Measurements from ENCODE around the gene UTRN. TPM values are rescaled to one million over a fixed set of nuclear protein-coding genes. Genes with fewer than 3 reads are reported as not detected.
A peak's percentile ranks its signal among the peaks of the same experiment; 100 is the strongest.

UTRN gene
- total and polyA plus RNA-seq, 7 experiments from 2014 or later, result 46.7 to 280 (median 148) TPM

DNA sequence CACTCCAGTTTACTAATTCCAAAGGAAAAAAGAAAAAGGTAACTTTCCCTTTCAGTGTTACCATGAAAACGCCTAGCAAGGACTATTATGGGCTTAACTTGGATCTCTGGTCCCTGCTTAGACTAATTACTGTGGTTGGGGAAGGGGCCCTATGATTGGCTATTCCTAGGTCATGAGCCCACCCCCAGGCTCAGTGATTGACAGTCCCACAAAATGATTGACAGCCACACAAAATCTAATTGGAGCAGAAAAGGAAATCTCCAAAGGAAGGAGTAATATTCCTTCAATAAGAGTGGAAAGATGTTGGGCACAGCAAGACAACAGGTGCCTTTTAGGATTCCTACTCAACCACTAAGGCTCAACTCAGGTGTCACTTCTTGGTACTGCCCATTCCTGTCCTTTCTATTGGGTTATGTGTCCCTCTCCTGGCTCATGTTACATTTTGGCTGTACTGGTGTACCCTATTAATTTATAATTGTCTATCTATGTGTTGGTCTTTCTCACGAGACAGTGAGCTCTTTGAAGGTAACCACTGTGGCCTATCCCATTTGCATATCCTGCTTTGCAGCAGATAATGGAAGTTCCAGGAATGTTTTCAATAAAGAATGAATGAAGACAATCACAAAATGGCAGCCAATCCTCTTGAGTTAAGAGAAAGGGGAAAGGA lies 5.5 kb upstream of the UTRN start:
- no peak for ATAC-seq
- Histone ChIP-seq H3K4me3 (ENCODE audit: low read length) (no peak overlapping the region), H3K4me1 (ENCODE audit: control insufficient read depth in 2 of 2, insufficient read depth in 2 of 2, low read length in 2 of 2) (peaks cover 8 to 10% of the 10 kb centered on the region in 2 donors), H3K27me3 (ENCODE audit: control insufficient read depth in 2 of 2, insufficient read depth in 2 of 2, low read length in 2 of 2) (no peaks in the 10 kb centered on the region), H3K9me3 (ENCODE audit: control insufficient read depth in 2 of 3, low read length in 3 of 3) (no peaks in the 10 kb centered on the region), H3K27ac (ENCODE audit: low read depth, low read length) (no peak overlapping the region), H3K36me3 (ENCODE audit: control insufficient read depth in 2 of 3, insufficient read depth in 3 of 3, low read length in 3 of 3) (no peaks in the 10 kb centered on the region)
- CTCF ChIA-PET, result no interaction called here
- no peak overlapping the region for H3K27ac Mint-ChIP-seq
- intact Hi-C loops (cut with micrococcal nuclease), result no loop called here
- POLR2A ChIA-PET, result no interaction called here
- peaks cover 6 to 21% (median 13%) of the 10 kb centered on the region in 5 donors for H3K27me3 Mint-ChIP-seq
- peaks cover 0 to 1% (median 0%) of the 10 kb centered on the region in 5 donors for H3K36me3 Mint-ChIP-seq
- peaks cover 9 to 15% (median 11%) of the 10 kb centered on the region in 7 donors for H3K4me1 Mint-ChIP-seq
- DNase-seq, result no peak
- no peak overlapping the region for H3K4me3 Mint-ChIP-seq
- no peaks in the 10 kb centered on the region for H3K9me3 Mint-ChIP-seq

GRCh38 chr6:144283646-144284477 lies 1.3 kb upstream of the UTRN start:
- peaks cover 0 to 1% (median 0%) of the 10 kb centered on the region in 5 donors for H3K36me3 Mint-ChIP-seq
- DNase-seq, result peak in 2 of 9 donors; percentile 3 to 7
- CTCF ChIA-PET, result no interaction called here

DNA sequence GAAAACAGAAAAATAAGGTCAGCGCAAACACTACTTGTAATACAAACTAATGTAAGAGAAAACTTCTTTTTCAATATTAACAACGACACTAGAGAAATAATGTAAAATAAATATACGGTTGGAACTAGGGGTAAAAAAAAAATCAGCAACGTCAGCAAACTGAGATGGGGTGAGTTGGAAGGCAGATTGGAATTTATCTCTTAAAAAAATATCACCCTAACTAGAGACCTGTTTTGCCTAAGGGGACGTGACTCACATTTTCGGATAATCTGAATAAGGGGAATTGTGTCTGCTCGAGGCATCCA lies 705 bp upstream of the UTRN start:
- intact Hi-C loops (cut with micrococcal nuclease), result loop anchor here (1.0 to 2.0 kb wide), 3 partner anchors 50 to 134 kb away; partner anchors contain the start of gene STX11 (in 1 of the 2)
- Histone ChIP-seq H3K4me1 (ENCODE audit: control insufficient read depth in 2 of 2, insufficient read depth in 2 of 2, low read length in 2 of 2) (peaks cover 10 to 14% of the 10 kb centered on the region in 2 donors), H3K4me3 (ENCODE audit: low read length) (peak overlapping the region; percentile 85), H3K27ac (ENCODE audit: low read depth, low read length) (no peak overlapping the region), H3K36me3 (ENCODE audit: control insufficient read depth in 2 of 3, insufficient read depth in 3 of 3, low read length in 3 of 3) (peaks cover 0 to 5% (median 0%) of the 10 kb centered on the region in 3 experiments), H3K27me3 (ENCODE audit: control insufficient read depth in 2 of 2, insufficient read depth in 2 of 2, low read length in 2 of 2) (no peaks in the 10 kb centered on the region), H3K9me3 (ENCODE audit: control insufficient read depth in 2 of 3, low read length in 3 of 3) (no peaks in the 10 kb centered on the region)
- CTCF ChIA-PET, result no interaction called here
- ATAC-seq (no peak), DNase-seq (peak in 1 of 9 donors; percentile 3)
- POLR2A ChIA-PET, result no interaction called here
- peaks cover 0 to 2% (median 0%) of the 10 kb centered on the region in 11 donors for H3K9me3 Mint-ChIP-seq
- H3K27ac Mint-ChIP-seq, result peak overlapping the region in 3 of 9 donors; percentile 0 to 44 (median 24)
- peak overlapping the region; percentile 76 to 96 (median 92) for H3K4me3 Mint-ChIP-seq
- peaks cover 6 to 47% (median 18%) of the 10 kb centered on the region in 5 donors for H3K27me3 Mint-ChIP-seq
- H3K36me3 Mint-ChIP-seq, result peaks cover 0 to 5% (median 0%) of the 10 kb centered on the region in 5 donors
- H3K4me1 Mint-ChIP-seq, result peaks cover 12 to 25% (median 15%) of the 10 kb centered on the region in 7 donors

More at GRCh38 chr6:144283646-144284477, 1.3 kb upstream of the UTRN start:
- intact Hi-C loops (cut with micrococcal nuclease), result loop anchor here (1.0 to 2.0 kb wide), 3 partner anchors 51 to 133 kb away; partner anchors contain the start of gene STX11 (in 1 of the 2)
- peaks cover 0 to 5% (median 0%) of the 10 kb centered on the region in 3 experiments for H3K36me3 ChIP-seq (ENCODE audit: control insufficient read depth in 2 of 3, insufficient read depth in 3 of 3, low read length in 3 of 3)
- Mint-ChIP-seq H3K27ac (peak overlapping the region in 2 of 9 donors; percentile 0 to 44), H3K4me1 (peaks cover 12 to 25% (median 15%) of the 10 kb centered on the region in 7 donors), H3K9me3 (no peaks in the 10 kb centered on the region), H3K27me3 (peaks cover 6 to 43% (median 18%) of the 10 kb centered on the region in 5 donors), H3K4me3 (peak overlapping the region; percentile 76 to 96 (median 92))
- ATAC-seq, result no peak
- H3K27ac ChIP-seq (ENCODE audit: low read depth, low read length), result no peak overlapping the region
- H3K9me3 ChIP-seq (ENCODE audit: control insufficient read depth in 2 of 3, low read length in 3 of 3), result no peaks in the 10 kb centered on the region
- no peaks in the 10 kb centered on the region for H3K27me3 ChIP-seq (ENCODE audit: control insufficient read depth in 2 of 2, insufficient read depth in 2 of 2, low read length in 2 of 2)
- H3K4me1 ChIP-seq (ENCODE audit: control insufficient read depth in 2 of 2, insufficient read depth in 2 of 2, low read length in 2 of 2), result peaks cover 10 to 14% of the 10 kb centered on the region in 2 donors
- peak overlapping the region; percentile 85 for H3K4me3 ChIP-seq (ENCODE audit: low read length)
- POLR2A ChIA-PET, result interaction anchor here (0.6 kb wide), 2 partner anchors 13 to 184 kb away, joined by 3 read pairs; no protein-coding TSS in a partner anchor

DNA sequence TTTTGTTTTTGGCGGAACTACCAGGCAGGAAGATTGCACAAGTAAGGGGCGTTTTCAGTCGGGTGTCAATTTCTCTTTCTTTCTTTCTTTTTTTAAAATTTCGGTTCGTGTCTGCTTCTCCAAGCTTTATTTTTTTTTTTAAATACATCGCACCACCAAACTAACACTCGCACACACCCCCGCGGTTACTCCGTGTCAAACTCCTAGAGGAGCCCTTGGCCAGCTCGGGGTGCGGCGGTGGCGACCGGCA lies 338 bp downstream of the UTRN start:
- H3K27me3 ChIP-seq (ENCODE audit: control insufficient read depth in 2 of 2, insufficient read depth in 2 of 2, low read length in 2 of 2), result no peaks in the 10 kb centered on the region
- peaks cover 0 to 5% (median 0%) of the 10 kb centered on the region in 3 experiments for H3K36me3 ChIP-seq (ENCODE audit: control insufficient read depth in 2 of 3, insufficient read depth in 3 of 3, low read length in 3 of 3)
- no peak overlapping the region for H3K27ac ChIP-seq (ENCODE audit: low read depth, low read length)
- DNase-seq (peak in 2 of 9 donors; percentile 29 to 32), ATAC-seq (peak; percentile 44)
- Mint-ChIP-seq H3K36me3 (peaks cover 0 to 5% (median 0%) of the 10 kb centered on the region in 5 donors), H3K9me3 (peaks cover 0 to 2% (median 0%) of the 10 kb centered on the region in 11 donors), H3K27ac (peak overlapping the region in 7 of 9 donors; percentile 22 to 73 (median 60)), H3K27me3 (peaks cover 6 to 47% (median 18%) of the 10 kb centered on the region in 5 donors), H3K4me3 (peak overlapping the region; percentile 76 to 96 (median 92)), H3K4me1 (peaks cover 12 to 25% (median 15%) of the 10 kb centered on the region in 7 donors)
- peaks cover 10 to 17% of the 10 kb centered on the region in 2 donors for H3K4me1 ChIP-seq (ENCODE audit: control insufficient read depth in 2 of 2, insufficient read depth in 2 of 2, low read length in 2 of 2)
- ChIA-PET POLR2A (interaction anchor here (0.5 to 0.7 kb wide), 2 partner anchors 75 to 282 kb away, joined by 3 read pairs; no protein-coding TSS in a partner anchor), CTCF (no interaction called here)
- no peaks in the 10 kb centered on the region for H3K9me3 ChIP-seq (ENCODE audit: control insufficient read depth in 2 of 3, low read length in 3 of 3)
- intact Hi-C loops (cut with micrococcal nuclease), result loop anchor here (1.0 to 5.0 kb wide), 5 partner anchors 49 to 190 kb away; partner anchors contain the start of genes SF3B5 (in 1 of the 2) and STX11 (in 1 of the 2)
- peak overlapping the region; percentile 85 for H3K4me3 ChIP-seq (ENCODE audit: low read length)

- H3K27ac Mint-ChIP-seq, result peak overlapping the region in 5 of 9 donors; percentile 22 to 73 (median 60)
- peaks cover 0 to 2% (median 0%) of the 10 kb centered on the region in 11 donors for H3K9me3 Mint-ChIP-seq
- H3K36me3 Mint-ChIP-seq, result peaks cover 0 to 4% (median 0%) of the 10 kb centered on the region in 5 donors
- ChIA-PET CTCF (interaction anchor here (0.7 kb wide), 1 partner anchor 56 kb away, joined by 4 read pairs; no protein-coding TSS in a partner anchor), POLR2A (interaction anchor here (0.5 to 0.7 kb wide), 2 partner anchors 74 to 282 kb away, joined by 3 read pairs; no protein-coding TSS in a partner anchor)
- H3K4me3 Mint-ChIP-seq, result peak overlapping the region; percentile 76 to 96 (median 92)
- peaks cover 10 to 17% of the 10 kb centered on the region in 2 donors for H3K4me1 ChIP-seq (ENCODE audit: control insufficient read depth in 2 of 2, insufficient read depth in 2 of 2, low read length in 2 of 2)
- H3K36me3 ChIP-seq (ENCODE audit: control insufficient read depth in 2 of 3, insufficient read depth in 3 of 3, low read length in 3 of 3), result peaks cover 0 to 5% (median 0%) of the 10 kb centered on the region in 3 experiments
- peak; percentile 2 to 46 (median 27) for DNase-seq
- H3K27me3 Mint-ChIP-seq, result peaks cover 4 to 46% (median 18%) of the 10 kb centered on the region in 5 donors
- H3K27ac ChIP-seq (ENCODE audit: low read depth, low read length), result no peak overlapping the region
- H3K4me3 ChIP-seq (ENCODE audit: low read length), result peak overlapping the region; percentile 85
- intact Hi-C loops (cut with micrococcal nuclease), result loop anchor here (1.0 to 5.0 kb wide), 10 partner anchors 21 to 197 kb away; partner anchors contain the start of genes SF3B5 (in 1 of the 2) and STX11 (in 1 of the 2)
- H3K4me1 Mint-ChIP-seq, result peaks cover 12 to 25% (median 15%) of the 10 kb centered on the region in 7 donors
- no peaks in the 10 kb centered on the region for H3K27me3 ChIP-seq (ENCODE audit: control insufficient read depth in 2 of 2, insufficient read depth in 2 of 2, low read length in 2 of 2)
- peak; percentile 64 for ATAC-seq
- no peaks in the 10 kb centered on the region for H3K9me3 ChIP-seq (ENCODE audit: control insufficient read depth in 2 of 3, low read length in 3 of 3)
Measured at GRCh38 chr6:144285798-144286502, 815 bp downstream of the UTRN start.

Measured in naive thymus-derived CD4-positive, alpha-beta T cell (primary cell).